GM18505 (cell line): ENCODE results near the gene USP17L18.
"Not testable (repeated sequence)": the region's sequence is repeated elsewhere in the genome, so short reads cannot be mapped to it uniquely, and the experiment has no call there.

Experiments
- ATAC-seq: cut with Tn5 transposase; IDR thresholded peaks from one replicate; pipeline ENCODE4 v1.9.1; 2021; ENCODE audit not compliant: unreplicated experiment

USP17L18 gene, protein sequence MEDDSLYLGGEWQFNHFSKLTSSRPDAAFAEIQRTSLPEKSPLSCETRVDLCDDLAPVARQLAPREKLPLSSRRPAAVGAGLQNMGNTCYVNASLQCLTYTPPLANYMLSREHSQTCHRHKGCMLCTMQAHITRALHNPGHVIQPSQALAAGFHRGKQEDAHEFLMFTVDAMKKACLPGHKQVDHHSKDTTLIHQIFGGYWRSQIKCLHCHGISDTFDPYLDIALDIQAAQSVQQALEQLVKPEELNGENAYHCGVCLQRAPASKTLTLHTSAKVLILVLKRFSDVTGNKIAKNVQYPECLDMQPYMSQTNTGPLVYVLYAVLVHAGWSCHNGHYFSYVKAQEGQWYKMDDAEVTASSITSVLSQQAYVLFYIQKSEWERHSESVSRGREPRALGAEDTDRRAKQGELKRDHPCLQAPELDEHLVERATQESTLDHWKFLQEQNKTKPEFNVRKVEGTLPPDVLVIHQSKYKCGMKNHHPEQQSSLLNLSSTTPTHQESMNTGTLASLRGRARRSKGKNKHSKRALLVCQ

DNA sequence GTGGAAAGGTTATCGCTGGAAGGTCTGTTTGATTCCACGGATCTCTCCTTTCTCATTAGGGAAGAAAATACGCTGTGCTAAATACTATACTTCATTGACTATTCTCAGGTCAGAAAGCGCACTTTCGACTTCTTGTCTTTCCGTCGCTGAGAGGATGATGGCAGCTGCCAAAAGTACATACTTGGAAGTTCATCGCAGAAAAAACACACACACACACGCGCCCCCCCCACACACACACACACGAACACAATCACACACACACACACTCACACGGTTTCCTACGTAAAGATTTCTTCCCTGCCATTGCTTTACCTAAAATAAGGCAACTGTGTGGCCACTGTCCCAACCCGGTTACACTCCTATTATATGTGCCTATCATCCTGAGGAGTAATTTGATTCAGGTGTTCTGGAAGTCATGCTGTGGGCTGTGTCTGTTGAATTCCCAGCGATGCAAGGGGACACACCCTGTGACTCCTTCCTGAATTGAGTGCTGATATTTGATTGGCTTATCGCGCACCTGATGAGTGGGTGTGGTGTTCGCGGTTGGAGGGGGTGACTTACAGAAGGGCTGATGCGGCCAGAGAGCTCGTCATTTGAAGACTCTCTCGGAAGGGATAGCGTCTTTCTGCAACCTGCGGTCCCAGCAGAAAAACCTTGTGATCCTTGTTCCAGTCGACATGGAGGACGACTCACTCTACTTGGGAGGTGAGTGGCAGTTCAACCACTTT lies at the start of gene USP17L18:
Gene USP17L18 (plus strand): TSS at position 678 of the 728 bp plus-strand sequence. CDS start 0 bp downstream, at position 678.
- ATAC-seq: not testable (repeated sequence)

GRCh38 chr4:9210357-9210756 lies 38.1 kb upstream of the USP17L18 start, which contains the start of gene USP17L10:
USP17L10 (plus strand) TSS chr4:9210657; CDS start chr4:9210657, 0 bp downstream.
- not testable (repeated sequence) for ATAC-seq

- not testable (repeated sequence) for ATAC-seq
Measured at GRCh38 chr4:9214701-9215100, 33.7 kb upstream of the USP17L18 start.

DNA sequence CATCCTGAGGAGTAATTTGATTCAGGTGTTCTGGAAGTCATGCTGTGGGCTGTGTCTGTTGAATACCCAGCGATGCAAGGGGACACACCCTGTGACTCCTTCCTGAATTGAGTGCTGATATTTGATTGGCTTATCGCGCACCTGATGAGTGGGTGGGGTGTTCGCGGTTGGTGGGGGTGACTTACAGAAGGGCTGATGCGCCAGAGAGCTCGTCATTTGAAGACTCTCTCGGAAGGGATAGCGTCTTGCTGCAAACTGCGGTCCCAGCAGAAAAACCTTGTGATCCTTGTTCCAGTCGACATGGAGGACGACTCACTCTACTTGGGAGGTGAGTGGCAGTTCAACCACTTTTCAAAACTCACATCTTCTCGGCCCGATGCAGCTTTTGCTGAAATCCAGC lies 33.3 kb upstream of the USP17L18 start, which contains the start of gene USP17L11:
Gene USP17L11 (plus strand): TSS at position 301 of the 400 bp plus-strand sequence. CDS start 0 bp downstream, at position 301.
- ATAC-seq: not testable (repeated sequence)

- ATAC-seq: not testable (repeated sequence)
Measured at GRCh38 chr4:9219852-9220251, 28.6 kb upstream of the USP17L18 start, which contains the start of gene USP17L12. USP17L12 (plus strand) TSS chr4:9220152; CDS start chr4:9220152, 0 bp downstream.

GRCh38 chr4:9224596-9224995 lies 23.8 kb upstream of the USP17L18 start, which contains the start of gene USP17L13:
USP17L13 (plus strand) TSS chr4:9224896; CDS start chr4:9224896, 0 bp downstream.
- ATAC-seq: not testable (repeated sequence)

DNA sequence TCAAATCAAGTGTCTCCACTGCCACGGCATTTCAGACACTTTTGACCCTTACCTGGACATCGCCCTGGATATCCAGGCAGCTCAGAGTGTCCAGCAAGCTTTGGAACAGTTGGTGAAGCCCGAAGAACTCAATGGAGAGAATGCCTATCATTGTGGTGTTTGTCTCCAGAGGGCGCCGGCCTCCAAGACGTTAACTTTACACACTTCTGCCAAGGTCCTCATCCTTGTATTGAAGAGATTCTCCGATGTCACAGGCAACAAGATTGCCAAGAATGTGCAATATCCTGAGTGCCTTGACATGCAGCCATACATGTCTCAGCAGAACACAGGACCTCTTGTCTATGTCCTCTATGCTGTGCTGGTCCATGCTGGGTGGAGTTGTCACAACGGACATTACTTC lies 18.2 kb upstream of the USP17L18 start:
- not testable (repeated sequence) for ATAC-seq

DNA sequence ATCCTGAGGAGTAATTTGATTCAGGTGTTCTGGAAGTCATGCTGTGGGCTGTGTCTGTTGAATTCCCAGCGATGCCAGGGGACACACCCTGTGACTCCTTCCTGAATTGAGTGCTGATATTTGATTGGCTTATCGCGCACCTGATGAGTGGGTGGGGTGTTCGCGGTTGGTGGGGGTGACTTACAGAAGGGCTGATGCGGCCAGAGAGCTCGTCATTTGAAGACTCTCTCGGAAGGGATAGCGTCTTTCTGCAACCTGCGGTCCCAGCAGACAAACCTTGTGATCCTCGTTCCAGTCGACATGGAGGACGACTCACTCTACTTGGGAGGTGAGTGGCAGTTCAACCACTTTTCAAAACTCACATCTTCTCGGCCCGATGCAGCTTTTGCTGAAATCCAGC lies 14.3 kb upstream of the USP17L18 start, which contains the start of gene USP17L15:
Gene USP17L15 (plus strand): TSS at position 301 of the 400 bp plus-strand sequence. CDS start 0 bp downstream, at position 301.
- not testable (repeated sequence) for ATAC-seq

DNA sequence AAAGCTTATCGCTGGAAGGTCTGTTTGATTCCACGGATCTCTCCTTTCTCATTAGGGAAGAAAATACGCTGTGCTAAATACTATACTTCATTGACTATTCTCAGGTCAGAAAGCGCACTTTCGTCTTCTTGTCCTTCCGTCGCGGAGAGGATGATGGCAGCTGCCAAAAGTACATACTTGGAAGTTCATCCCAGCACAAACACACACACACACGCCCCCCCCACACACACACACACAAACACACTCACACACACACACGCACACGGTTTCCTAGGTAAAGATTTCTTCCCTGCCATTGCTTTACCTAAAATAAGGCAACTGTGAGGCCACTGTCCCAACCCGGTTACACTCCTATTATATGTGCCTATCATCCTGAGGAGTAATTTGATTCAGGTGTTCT lies 10.0 kb upstream of the USP17L18 start:
- not testable (repeated sequence) for ATAC-seq

DNA sequence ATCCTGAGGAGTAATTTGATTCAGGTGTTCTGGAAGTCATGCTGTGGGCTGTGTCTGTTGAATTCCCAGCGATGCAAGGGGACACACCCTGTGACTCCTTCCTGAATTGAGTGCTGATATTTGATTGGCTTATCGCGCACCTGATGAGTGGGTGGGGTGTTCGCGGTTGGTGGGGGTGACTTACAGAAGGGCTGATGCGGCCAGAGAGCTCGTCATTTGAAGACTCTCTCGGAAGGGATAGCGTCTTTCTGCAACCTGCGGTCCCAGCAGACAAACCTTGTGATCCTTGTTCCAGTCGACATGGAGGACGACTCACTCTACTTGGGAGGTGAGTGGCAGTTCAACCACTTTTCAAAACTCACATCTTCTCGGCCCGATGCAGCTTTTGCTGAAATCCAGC lies 4.9 kb upstream of the USP17L18 start, which contains the start of gene USP17L17:
Gene USP17L17 (plus strand): TSS at position 301 of the 400 bp plus-strand sequence. CDS start 0 bp downstream, at position 301.
- not testable (repeated sequence) for ATAC-seq

DNA sequence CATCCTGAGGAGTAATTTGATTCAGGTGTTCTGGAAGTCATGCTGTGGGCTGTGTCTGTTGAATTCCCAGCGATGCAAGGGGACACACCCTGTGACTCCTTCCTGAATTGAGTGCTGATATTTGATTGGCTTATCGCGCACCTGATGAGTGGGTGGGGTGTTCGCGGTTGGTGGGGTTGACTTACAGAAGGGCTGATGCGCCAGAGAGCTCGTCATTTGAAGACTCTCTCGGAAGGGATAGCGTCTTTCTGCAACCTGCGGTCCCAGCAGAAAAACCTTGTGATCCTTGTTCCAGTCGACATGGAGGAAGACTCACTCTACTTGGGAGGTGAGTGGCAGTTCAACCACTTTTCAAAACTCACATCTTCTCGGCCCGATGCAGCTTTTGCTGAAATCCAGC lies 4.6 kb downstream of the USP17L18 start, which contains the start of gene USP17L19:
Gene USP17L19 (plus strand): TSS at position 301 of the 400 bp plus-strand sequence. CDS start 0 bp downstream, at position 301.
- ATAC-seq: not testable (repeated sequence)

- not testable (repeated sequence) for ATAC-seq
Measured at GRCh38 chr4:9257824-9258223, 9.4 kb downstream of the USP17L18 start, which contains the start of gene USP17L20. USP17L20 (plus strand) TSS chr4:9258124; CDS start chr4:9258124, 0 bp downstream.

DNA sequence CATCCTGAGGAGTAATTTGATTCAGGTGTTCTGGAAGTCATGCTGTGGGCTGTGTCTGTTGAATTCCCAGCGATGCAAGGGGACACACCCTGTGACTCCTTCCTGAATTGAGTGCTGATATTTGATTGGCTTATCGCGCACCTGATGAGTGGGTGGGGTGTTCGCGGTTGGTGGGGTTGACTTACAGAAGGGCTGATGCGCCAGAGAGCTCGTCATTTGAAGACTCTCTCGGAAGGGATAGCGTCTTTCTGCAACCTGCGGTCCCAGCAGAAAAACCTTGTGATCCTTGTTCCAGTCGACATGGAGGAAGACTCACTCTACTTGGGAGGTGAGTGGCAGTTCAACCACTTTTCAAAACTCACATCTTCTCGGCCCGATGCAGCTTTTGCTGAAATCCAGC lies 14.1 kb downstream of the USP17L18 start, which contains the start of gene USP17L21:
Gene USP17L21 (plus strand): TSS at position 301 of the 400 bp plus-strand sequence. CDS start 0 bp downstream, at position 301.
- not testable (repeated sequence) for ATAC-seq

DNA sequence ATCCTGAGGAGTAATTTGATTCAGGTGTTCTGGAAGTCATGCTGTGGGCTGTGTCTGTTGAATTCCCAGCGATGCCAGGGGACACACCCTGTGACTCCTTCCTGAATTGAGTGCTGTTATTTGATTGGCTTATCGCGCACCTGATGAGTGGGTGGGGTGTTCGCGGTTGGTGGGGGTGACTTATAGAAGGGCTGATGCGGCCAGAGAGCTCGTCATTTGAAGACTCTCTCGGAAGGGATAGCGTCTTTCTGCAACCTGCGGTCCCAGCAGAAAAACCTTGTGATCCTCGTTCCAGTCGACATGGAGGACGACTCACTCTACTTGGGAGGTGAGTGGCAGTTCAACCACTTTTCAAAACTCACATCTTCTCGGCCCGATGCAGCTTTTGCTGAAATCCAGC lies 18.9 kb downstream of the USP17L18 start, which contains the start of gene USP17L22:
Gene USP17L22 (plus strand): TSS at position 301 of the 400 bp plus-strand sequence. CDS start 0 bp downstream, at position 301.
- ATAC-seq: not testable (repeated sequence)

DNA sequence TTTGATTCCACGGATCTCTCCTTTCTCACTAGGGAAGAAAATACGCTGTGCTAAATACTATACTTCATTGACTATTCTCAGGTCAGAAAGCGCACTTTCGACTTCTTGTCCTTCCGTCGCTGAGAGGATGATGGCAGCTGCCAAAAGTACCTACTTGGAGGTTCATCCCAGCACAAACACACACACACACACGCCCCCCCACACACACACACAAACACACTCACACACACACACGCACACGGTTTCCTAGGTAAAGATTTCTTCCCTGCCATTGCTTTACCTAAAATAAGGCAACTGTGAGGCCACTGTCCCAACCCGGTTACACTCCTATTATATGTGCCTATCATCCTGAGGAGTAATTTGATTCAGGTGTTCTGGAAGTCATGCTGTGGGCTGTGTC lies 23.3 kb downstream of the USP17L18 start:
- ATAC-seq: not testable (repeated sequence)
